ENCODE results near the gene ITIH1.

GRCh38 chr3:52790741-52791140 lies 13.3 kb downstream of the ITIH1 start:
- TF ChIP-seq POLR2A (IDR thresholded peaks at IDR 0.05; ENCODE audit: low read depth, low read length): no peak
- no peak for TF ChIP-seq POLR2AphosphoS5 (IDR thresholded peaks at IDR 0.05; ENCODE audit: low read depth, low read length)
- no peak for TF ChIP-seq TAF1 (IDR thresholded peaks at IDR 0.05; ENCODE audit: low read depth, low read length)
- no peak for TF ChIP-seq PAX5 (IDR thresholded peaks at IDR 0.05; ENCODE audit: insufficient read depth, low read length, severe bottlenecking)
